Right atrium auricular region (tissue), 2 donors: Measurements from ENCODE around the gene MRPL53. TPM values are rescaled to one million over a fixed set of nuclear protein-coding genes. Genes with fewer than 3 reads are reported as not detected.

Experiments used
- DNase-seq: peaks from one replicate; pipeline ENCODE4 v3.0.0-alpha.2; 2019; ENCODE audit warnings: low spot score
- H3K27ac ChIP-seq, 2 donors: fragments of 200-600 bp; sonication (generic); 1 replicate in 1 of 2; 2 replicates in 1 of 2; pipeline ENCODE4 v1.5.1; 2016 to 2019
- H3K27me3 ChIP-seq, 2 donors: fragments of 200-600 bp; sonication (generic); one replicate each; pipeline versions ENCODE4 v1.5.1 to v1.6.0; 2017 to 2019
- H3K36me3 ChIP-seq: fragments of 200-600 bp; sonication (generic); one replicate; pipeline ENCODE4 v1.5.1; 2016
- H3K4me1 ChIP-seq, 2 donors: fragments of 200-600 bp; sonication (generic); one replicate each; pipeline versions ENCODE4 v1.5.1 to v1.6.0; 2017 to 2019
- H3K4me3 ChIP-seq, 2 donors: fragments of 200-600 bp; sonication (generic); 1 replicate in 1 of 2; 2 replicates in 1 of 2; pipeline ENCODE4 v1.5.1; 2017 to 2019; ENCODE audit warnings: mild to moderate bottlenecking in 1 of 2, moderate library complexity in 1 of 2
- H3K9me3 ChIP-seq, 2 donors: fragments of 200-600 bp; sonication (generic); one replicate each; pipeline ENCODE4 v1.5.1; 2019
- CTCF ChIP-seq, 2 donors: fragments of 200-600 bp; sonication (generic); IDR thresholded peaks; one replicate each; pipeline ENCODE4 v1.5.1; 2019; ENCODE audit warnings: antibody characterized with exemption in 2 of 2
- total RNA-seq, 2 donors: library from RNA; depleted of rRNA; stranded (reverse); fragments of >200 nt; gene quantifications; one replicate each; pipeline ENCODE4 v1.1.0, GENCODE V29; 2016

MRPL53 gene
- total RNA-seq, 2 donors from 2014 or later = 19.8 to 81.4 TPM

DNA sequence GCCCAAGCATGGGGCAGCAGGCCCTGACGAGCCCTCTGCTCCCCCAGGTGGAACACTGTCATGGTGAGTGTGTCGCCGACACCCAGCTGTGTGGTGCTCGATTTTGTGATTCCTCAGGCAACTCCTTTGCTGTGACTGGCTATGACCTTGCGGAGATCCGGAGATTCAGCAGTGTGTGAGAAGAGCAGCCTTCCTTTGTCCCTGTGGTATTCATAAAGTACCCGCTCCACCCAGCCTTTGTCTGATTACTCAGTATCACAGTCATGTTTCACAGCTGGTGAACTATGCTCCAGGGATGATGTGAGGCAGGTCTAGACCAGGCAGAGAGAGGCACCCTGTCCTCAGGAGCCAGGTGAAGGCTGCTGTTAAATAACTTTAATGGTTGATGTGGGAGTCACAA, 47.0 kb downstream of the MRPL53 start:
- H3K4me3 ChIP-seq = no peak overlapping the region
- H3K27me3 ChIP-seq = no peaks in the 10 kb centered on the region
- peaks cover 0 to 13% of the 10 kb centered on the region in 2 donors for H3K4me1 ChIP-seq
- TF ChIP-seq CTCF (IDR thresholded peaks at IDR 0.05) = no peak
- H3K27ac ChIP-seq = no peak overlapping the region
- no peak for DNase-seq
- H3K36me3 ChIP-seq = peaks cover 44% of the 10 kb centered on the region
- H3K9me3 ChIP-seq = no peaks in the 10 kb centered on the region

- Histone ChIP-seq H3K36me3 (peaks cover 38% of the 10 kb centered on the region), H3K27ac (no peak overlapping the region), H3K27me3 (no peaks in the 10 kb centered on the region), H3K9me3 (no peaks in the 10 kb centered on the region), H3K4me3 (no peak overlapping the region), H3K4me1 (peaks cover 0 to 13% of the 10 kb centered on the region in 2 donors)
- no peak for DNase-seq
- no peak for TF ChIP-seq CTCF (IDR thresholded peaks at IDR 0.05)
These were observed 47.5 kb downstream of the MRPL53 start for GRCh38 chr2:74424995-74425406.

- Histone ChIP-seq H3K4me3 (no peak overlapping the region), H3K27ac (no peak overlapping the region), H3K36me3 (peaks cover 32% of the 10 kb centered on the region), H3K27me3 (no peaks in the 10 kb centered on the region), H3K4me1 (peaks cover 0 to 13% of the 10 kb centered on the region in 2 donors), H3K9me3 (no peaks in the 10 kb centered on the region)
- no peak for TF ChIP-seq CTCF (IDR thresholded peaks at IDR 0.05)
- DNase-seq = no peak
These were observed 48.1 kb downstream of the MRPL53 start for GRCh38 chr2:74424139-74424992.

- H3K27me3 ChIP-seq = no peaks in the 10 kb centered on the region
- DNase-seq = no peak
- H3K4me1 ChIP-seq = peaks cover 0 to 17% of the 10 kb centered on the region in 2 donors
- no peak overlapping the region for H3K4me3 ChIP-seq
- TF ChIP-seq CTCF (IDR thresholded peaks at IDR 0.05) = no peak
- H3K36me3 ChIP-seq = peaks cover 23% of the 10 kb centered on the region
- H3K9me3 ChIP-seq = no peaks in the 10 kb centered on the region
- H3K27ac ChIP-seq = no peak overlapping the region
These were observed 49.0 kb downstream of the MRPL53 start for GRCh38 chr2:74423231-74424095.

Other genes starting within 250 kb of the MRPL53 start
- 1 to 10 TPM in 1 of 2 donors, under 1 TPM in 1; 0.28 to 1.3 TPM for gene SLC4A5, start 129.3 kb downstream of the MRPL53 start, total RNA-seq
- gene DCTN1, start 92.4 kb downstream of the MRPL53 start, total RNA-seq = 100 to 1,000 TPM in 1 of 2 donors, 10 to 100 TPM in 1; 86.5 to 102 TPM
- 1 to 10 TPM in 1 of 2 donors, under 1 TPM in 1; 0.94 to 1.0 TPM for gene C2orf81, start 51.1 kb downstream of the MRPL53 start, total RNA-seq
- gene WDR54, start 51.0 kb downstream of the MRPL53 start, total RNA-seq = 1 to 10 TPM in 1 of 2 donors, under 1 TPM in 1; 0.67 to 7.5 TPM
- gene RTKN, start 30.7 kb downstream of the MRPL53 start, total RNA-seq = 10 to 100 TPM; 10.4 to 15.3 TPM
- gene INO80B, start 17.6 kb downstream of the MRPL53 start, total RNA-seq = 10 to 100 TPM; 10.4 to 14.6 TPM
- 10 to 100 TPM; 43.0 to 57.4 TPM for gene WBP1, start 14.2 kb downstream of the MRPL53 start, total RNA-seq
- gene MOGS, start 7.3 kb downstream of the MRPL53 start, total RNA-seq = 10 to 100 TPM; 22.6 to 26.1 TPM
- 10 to 100 TPM in 1 of 2 donors, 1 to 10 TPM in 1; 3.8 to 13.6 TPM for gene CCDC142, start 10.3 kb upstream of the MRPL53 start, total RNA-seq
- gene TTC31, start 10.4 kb upstream of the MRPL53 start, total RNA-seq = 1 to 10 TPM; 9.1 to 9.6 TPM
- 1 to 10 TPM in 1 of 2 donors, under 1 TPM in 1; 0.83 to 1.0 TPM for gene LBX2, start 26.9 kb upstream of the MRPL53 start, total RNA-seq
- gene PCGF1, start 35.0 kb upstream of the MRPL53 start, total RNA-seq = 10 to 100 TPM; 15.2 to 19.0 TPM
- gene TLX2, start 41.8 kb upstream of the MRPL53 start, total RNA-seq = not detected
- gene DQX1, start 53.6 kb upstream of the MRPL53 start, total RNA-seq = not detected
- gene AUP1, start 57.0 kb upstream of the MRPL53 start, total RNA-seq = 10 to 100 TPM; 55.2 to 80.9 TPM
- gene HTRA2, start 57.3 kb upstream of the MRPL53 start, total RNA-seq = 10 to 100 TPM; 16.0 to 27.3 TPM
- 1 to 10 TPM; 3.2 to 3.9 TPM for gene LOXL3, start 81.3 kb upstream of the MRPL53 start, total RNA-seq
- gene DOK1, start 82.0 kb upstream of the MRPL53 start, total RNA-seq = 10 to 100 TPM in 1 of 2 donors, 1 to 10 TPM in 1; 4.9 to 10.3 TPM
- 10 to 100 TPM in 1 of 2 donors, not detected in 1; 10.3 TPM for gene M1AP, start 175.7 kb upstream of the MRPL53 start, total RNA-seq
- 1 to 10 TPM; 3.0 to 3.9 TPM for gene SEMA4F, start 181.6 kb upstream of the MRPL53 start, total RNA-seq